Measurements from ENCODE around the gene MCL1. TPM values are rescaled to one million over a fixed set of nuclear protein-coding genes. Genes with fewer than 3 reads are reported as not detected.
"Not testable (repeated sequence)": the region's sequence is repeated elsewhere in the genome, so short reads cannot be mapped to it uniquely, and the experiment has no call there.

MCL1 gene
- total and polyA plus RNA-seq, 10 of the 15 experiments (the other 5 are each of a cell fraction or from before 2014, with no cell fraction given) = 18.1 to 148 (median 86.4) TPM

DNA sequence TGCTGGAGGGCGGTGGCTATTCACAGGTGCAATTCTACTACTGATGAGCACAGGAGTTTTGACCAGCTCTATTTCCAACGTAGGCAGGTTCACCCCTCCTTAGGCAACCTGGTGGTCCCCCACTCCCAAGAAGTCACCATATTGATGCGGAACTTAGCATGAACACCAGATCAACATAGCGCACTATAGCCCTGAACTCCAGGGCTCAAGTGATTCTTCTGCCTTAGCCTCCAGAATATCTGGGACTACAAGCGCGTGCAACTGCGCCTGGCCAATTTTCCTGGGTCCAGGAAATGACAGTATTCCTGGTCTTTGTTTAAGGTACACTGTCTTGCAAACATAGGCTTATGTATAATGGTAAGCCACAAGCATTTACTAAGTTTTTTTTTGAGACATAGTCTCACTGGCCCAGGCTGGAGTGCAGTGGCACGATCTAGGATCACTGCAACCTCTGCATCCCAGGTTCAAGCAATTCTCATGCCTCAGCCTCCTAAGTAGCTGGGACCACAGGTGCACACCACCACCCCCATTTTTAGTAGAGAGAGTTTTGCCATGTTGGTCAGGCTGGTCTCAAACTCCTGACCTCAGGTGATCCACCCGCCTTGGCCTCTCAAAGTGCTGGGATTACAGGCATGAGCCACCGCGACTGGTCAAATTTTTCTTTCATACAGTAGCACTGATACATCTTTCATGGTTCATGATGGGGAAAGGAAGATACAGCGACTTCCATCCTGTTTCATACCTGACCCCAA lies 12.6 kb downstream of the MCL1 start (continued):
- TF ChIP-seq RFX5 (IDR thresholded peaks at IDR 0.05; ENCODE audit: low read depth, low read length) = no peak
- no peak for TF ChIP-seq ASH2L (IDR thresholded peaks at IDR 0.05; ENCODE audit: borderline replicate concordance, low read depth)
- no peak for TF ChIP-seq DPF2 (IDR thresholded peaks at IDR 0.05)
- no peak for TF ChIP-seq TCF7 (IDR thresholded peaks at IDR 0.05; ENCODE audit: borderline replicate concordance)

DNA sequence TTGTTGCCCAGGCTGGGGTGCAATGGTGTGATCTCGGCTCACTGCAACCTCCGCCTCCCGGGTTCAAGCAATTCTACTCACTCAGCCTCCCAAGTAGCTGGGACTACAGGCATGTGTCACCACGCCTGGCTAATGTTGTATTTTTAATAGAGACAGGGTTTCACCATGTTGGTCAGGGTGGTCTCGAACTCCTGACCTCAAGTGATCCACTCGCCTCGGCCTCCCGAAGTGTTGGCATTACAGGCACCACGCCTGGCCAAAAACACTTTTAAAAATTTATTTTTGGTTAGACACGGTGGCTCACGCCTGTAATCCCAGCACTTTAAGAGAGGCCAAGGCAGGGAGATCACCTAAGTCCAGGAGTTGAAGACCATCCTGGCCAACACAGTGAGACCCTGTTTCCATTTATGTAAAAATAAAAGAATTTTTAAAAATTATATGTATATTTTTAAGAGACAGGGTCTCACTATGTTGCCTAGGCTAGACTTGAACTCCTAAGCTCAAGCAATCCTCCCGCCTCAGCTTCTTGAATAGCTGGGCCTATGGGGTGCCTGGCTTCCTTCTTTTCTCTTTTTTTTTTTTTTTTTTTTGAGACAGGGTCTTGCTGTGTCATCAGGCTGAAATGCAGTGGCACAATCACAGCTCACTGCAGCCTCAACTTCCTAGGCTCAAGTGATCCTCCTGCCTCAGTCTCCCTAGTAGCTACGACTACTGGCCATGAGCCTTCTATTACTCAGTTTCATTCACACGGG lies 14.0 kb downstream of the MCL1 start:
- Histone ChIP-seq H3K4me1 (ENCODE audit: control insufficient read depth, insufficient read depth, low read length) (peaks cover 61% of the 10 kb centered on the region), H3K79me2 (ENCODE audit: control insufficient read depth, insufficient read depth, low read length) (peaks cover 60% of the 10 kb centered on the region), H3K4me3 (peak overlapping the region; percentile 21; the same call in 1 of the 2 replicates), H3K9ac (ENCODE audit: control insufficient read depth, insufficient read depth, low read length) (peak overlapping the region; percentile 98; the same call in 1 of the 2 replicates), H3K27ac (ENCODE audit: control insufficient read depth, insufficient read depth) (peak overlapping the region; percentile 98), H3K4me2 (ENCODE audit: control insufficient read depth, insufficient read depth) (peak overlapping the region; percentile 57)
- ChIA-PET CTCF (interaction anchor here (1.5 to 13.7 kb wide), 5 partner anchors 11 to 63 kb away, joined by 3 to 390 read pairs (median 95); partner anchors contain the start of genes ENSA and MCL1), SMC1A (ENCODE audit: uncharacterized antibody, unreplicated experiment) (interaction anchor here (1.0 to 12.5 kb wide), 6 partner anchors 11 to 132 kb away, joined by 3 to 388 read pairs (median 34); partner anchors contain the start of genes ENSA, GOLPH3L and MCL1), POLR2A (interaction anchor here (0.6 to 11.4 kb wide), 7 partner anchors 11 to 305 kb away, joined by 3 to 324 read pairs (median 41); partner anchors contain the start of genes CTSS, ENSA and MCL1), RAD21 (ENCODE audit: unreplicated experiment) (interaction anchor here (0.8 to 12.1 kb wide), 8 partner anchors 11 to 199 kb away, joined by 3 to 387 read pairs (median 22); partner anchors contain the start of genes CTSS, ENSA and MCL1)
- H4K20me1 ChIP-seq (ENCODE audit: control insufficient read depth, insufficient read depth); BruUV-seq (replicated peaks); intact Hi-C loops (cut with micrococcal nuclease; ENCODE audit: unreplicated experiment); FAIRE-seq; H3K9me3 ChIP-seq (replicated peaks; ENCODE audit: control insufficient read depth, insufficient read depth, low read length); DNase-seq (ENCODE audit: low read depth, low spot score); ATAC-seq; H3K36me3 ChIP-seq (ENCODE audit: control insufficient read depth in 2 of 2, insufficient read depth in 2 of 2, low read length in 1 of 2); H2AFZ ChIP-seq (ENCODE audit: control insufficient read depth, low read depth, low read length); H3K27me3 ChIP-seq (replicated peaks in 1 of 2; ENCODE audit: control insufficient read depth in 2 of 2, insufficient read depth in 2 of 2, low read length in 1 of 2): not testable (repeated sequence)
- WGBS (ENCODE audit: insufficient coverage, insufficient replicate concordance, low lambda C conversion rate, missing lambda C conversion rate) = 33% methylated on average over 14 of the region's 14 CpGs
- in situ Hi-C loops (cut with MboI) = loop anchor here (5.0 kb wide), 1 partner anchor 47 kb away; no protein-coding TSS in a partner anchor
